ENCODE data around the gene PAFAH1B1. TPM values are rescaled to one million over a fixed set of nuclear protein-coding genes. Genes with fewer than 3 reads are reported as not detected.

PAFAH1B1 gene
- total and polyA plus RNA-seq, 2 donors (not counting 3 experiments of a cell fraction or from before 2014, with no cell fraction given): 46.5 to 158 TPM

GRCh38 chr17:2683912-2684311 lies 90.5 kb downstream of the PAFAH1B1 start:
- Histone ChIP-seq H3K4me2 (ENCODE audit: insufficient read depth, low read length) (no peak overlapping the region), H3K79me2 (ENCODE audit: control insufficient read depth, insufficient read depth, low read length) (peaks cover 5% of the 10 kb centered on the region), H3K27me3 (ENCODE audit: control insufficient read depth in 2 of 2, insufficient read depth in 2 of 2, low read length in 2 of 2) (no peaks in the 10 kb centered on the region), H3K9me1 (replicated peaks; ENCODE audit: control insufficient read depth, extremely low read depth, insufficient read depth, low read length) (no peaks in the 10 kb centered on the region), H4K20me1 (replicated peaks; ENCODE audit: control insufficient read depth, extremely low read depth, insufficient read depth, low read length) (peaks cover 3% of the 10 kb centered on the region), H2AFZ (ENCODE audit: low read depth, low read length) (no peak overlapping the region), H3K9me3 (replicated peaks; ENCODE audit: control insufficient read depth, insufficient read depth, low read length) (no peaks in the 10 kb centered on the region), H3K4me3 (replicated peaks in 1 of 3; ENCODE audit: insufficient read depth in 1 of 3, low read depth in 1 of 3, low read length in 3 of 3) (no peak overlapping the region), H3K9ac (replicated peaks; ENCODE audit: extremely low read depth, insufficient read depth, low read length) (no peak overlapping the region), H3K4me1 (ENCODE audit: control insufficient read depth, extremely low read depth, insufficient read depth, low read length) (no peaks in the 10 kb centered on the region), H3K27ac (ENCODE audit: insufficient read depth, low read depth, low read length) (no peak overlapping the region), H3K36me3 (ENCODE audit: control insufficient read depth in 2 of 2, extremely low read depth in 1 of 2, insufficient read depth in 2 of 2, low read length in 2 of 2) (peaks cover 16 to 19% of the 10 kb centered on the region in 2 experiments)
- dilution Hi-C loops (cut with MboI; ENCODE audit: extremely low pct_ligation_motif_present, low sequenced_read_pairs) (no loop called here), intact Hi-C loops (cut with micrococcal nuclease) (no loop called here)
- no peak for TF ChIP-seq FOS (IDR thresholded peaks at IDR 0.05; ENCODE audit: borderline replicate concordance, insufficient read depth, low read length)
- TF ChIP-seq EZH2 (IDR thresholded peaks at IDR 0.05; ENCODE audit: borderline replicate concordance, low read depth, low read length, severe bottlenecking): no peak
- no peak for TF ChIP-seq POLR2AphosphoS5 (IDR thresholded peaks at IDR 0.05; ENCODE audit: insufficient read depth, low read depth, low read length)
- no peak for TF ChIP-seq MYC (IDR thresholded peaks at IDR 0.05; ENCODE audit: low read depth, low read length)
- no peak for TF ChIP-seq JUN (IDR thresholded peaks at IDR 0.05; ENCODE audit: borderline replicate concordance, insufficient read depth, insufficient read length, low read depth)
- TF ChIP-seq GATA2 (IDR thresholded peaks at IDR 0.05; ENCODE audit: insufficient read depth, insufficient read length, low read depth, low read length): no peak
- no peak for TF ChIP-seq POLR2A (IDR thresholded peaks at IDR 0.05; ENCODE audit: low read depth, low read length)
- TF ChIP-seq, protein P1, sequence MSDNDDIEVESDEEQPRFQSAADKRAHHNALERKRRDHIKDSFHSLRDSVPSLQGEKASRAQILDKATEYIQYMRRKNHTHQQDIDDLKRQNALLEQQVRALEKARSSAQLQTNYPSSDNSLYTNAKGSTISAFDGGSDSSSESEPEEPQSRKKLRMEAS (IDR thresholded peaks at IDR 0.05; ENCODE audit: insufficient read depth, insufficient read length): no peak
- TF ChIP-seq, protein P2, sequence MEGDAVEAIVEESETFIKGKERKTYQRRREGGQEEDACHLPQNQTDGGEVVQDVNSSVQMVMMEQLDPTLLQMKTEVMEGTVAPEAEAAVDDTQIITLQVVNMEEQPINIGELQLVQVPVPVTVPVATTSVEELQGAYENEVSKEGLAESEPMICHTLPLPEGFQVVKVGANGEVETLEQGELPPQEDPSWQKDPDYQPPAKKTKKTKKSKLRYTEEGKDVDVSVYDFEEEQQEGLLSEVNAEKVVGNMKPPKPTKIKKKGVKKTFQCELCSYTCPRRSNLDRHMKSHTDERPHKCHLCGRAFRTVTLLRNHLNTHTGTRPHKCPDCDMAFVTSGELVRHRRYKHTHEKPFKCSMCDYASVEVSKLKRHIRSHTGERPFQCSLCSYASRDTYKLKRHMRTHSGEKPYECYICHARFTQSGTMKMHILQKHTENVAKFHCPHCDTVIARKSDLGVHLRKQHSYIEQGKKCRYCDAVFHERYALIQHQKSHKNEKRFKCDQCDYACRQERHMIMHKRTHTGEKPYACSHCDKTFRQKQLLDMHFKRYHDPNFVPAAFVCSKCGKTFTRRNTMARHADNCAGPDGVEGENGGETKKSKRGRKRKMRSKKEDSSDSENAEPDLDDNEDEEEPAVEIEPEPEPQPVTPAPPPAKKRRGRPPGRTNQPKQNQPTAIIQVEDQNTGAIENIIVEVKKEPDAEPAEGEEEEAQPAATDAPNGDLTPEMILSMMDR (IDR thresholded peaks at IDR 0.05; ENCODE audit: extremely low read depth in 1 of 2, insufficient read depth in 1 of 2, low read depth in 1 of 2, low read length in 2 of 2): no peak
- DNase-seq (ENCODE audit: low read depth, low spot score) (peak; percentile 19), FAIRE-seq (no peak)
- BruUV-seq (replicated peaks): no TSS peak
- CTCF ChIA-PET: interaction anchor here (0.8 kb wide), 1 partner anchor 301 kb away, joined by 3 read pairs; no protein-coding TSS in a partner anchor
- POLR2A ChIA-PET: no interaction called here
